Astrocyte of the cerebellum (primary cell): ENCODE measurements around the gene PMP22.

ENCODE experiments used
- DNase-seq: peaks from one replicate; pipeline ENCODE4 v3.0.0-alpha.2; 2011; ENCODE audit warnings: low read depth
- H3K4me3 ChIP-seq: 2 replicates; pipeline ENCODE4 v1.5.1; 2011; ENCODE audit warnings: mild to moderate bottlenecking, low read depth, low read length, moderate library complexity
- in situ Hi-C: cut with HindIII; loops from 2 replicates; pipeline ENCODE4 v1.10.0; 2017; ENCODE audit warnings: low sequenced_read_pairs
- TF ChIP-seq, protein P1 (sequence below): IDR thresholded peaks from 2 replicates; pipeline ENCODE4 v1.5.1; 2012; ENCODE audit warnings: low read length, low read depth, moderate library complexity, mild to moderate bottlenecking; ENCODE audit errors: missing control alignments

PMP22 gene

DNA sequence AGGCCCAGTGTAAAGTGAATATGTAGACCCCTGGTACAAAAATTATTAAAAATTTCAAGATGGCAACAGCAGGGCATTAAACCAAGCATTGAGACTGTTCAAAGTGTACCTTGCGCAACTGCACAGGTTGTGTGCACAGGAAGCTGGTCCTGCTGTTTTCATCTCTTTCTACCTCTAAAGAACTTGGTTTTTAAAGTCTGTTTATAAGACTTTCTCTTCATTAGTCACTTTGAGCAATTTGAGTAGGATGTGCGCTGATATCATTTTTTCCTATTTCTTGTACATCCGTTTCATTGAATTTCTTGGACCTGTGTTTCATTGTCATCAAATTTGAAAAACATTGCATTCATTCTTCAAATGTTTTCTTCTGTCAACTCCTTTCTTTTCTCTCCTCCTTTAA is 16.8 kb upstream of the PMP22 start:
- H3K4me3 ChIP-seq, result no peak overlapping the region
- TF ChIP-seq, protein P1, sequence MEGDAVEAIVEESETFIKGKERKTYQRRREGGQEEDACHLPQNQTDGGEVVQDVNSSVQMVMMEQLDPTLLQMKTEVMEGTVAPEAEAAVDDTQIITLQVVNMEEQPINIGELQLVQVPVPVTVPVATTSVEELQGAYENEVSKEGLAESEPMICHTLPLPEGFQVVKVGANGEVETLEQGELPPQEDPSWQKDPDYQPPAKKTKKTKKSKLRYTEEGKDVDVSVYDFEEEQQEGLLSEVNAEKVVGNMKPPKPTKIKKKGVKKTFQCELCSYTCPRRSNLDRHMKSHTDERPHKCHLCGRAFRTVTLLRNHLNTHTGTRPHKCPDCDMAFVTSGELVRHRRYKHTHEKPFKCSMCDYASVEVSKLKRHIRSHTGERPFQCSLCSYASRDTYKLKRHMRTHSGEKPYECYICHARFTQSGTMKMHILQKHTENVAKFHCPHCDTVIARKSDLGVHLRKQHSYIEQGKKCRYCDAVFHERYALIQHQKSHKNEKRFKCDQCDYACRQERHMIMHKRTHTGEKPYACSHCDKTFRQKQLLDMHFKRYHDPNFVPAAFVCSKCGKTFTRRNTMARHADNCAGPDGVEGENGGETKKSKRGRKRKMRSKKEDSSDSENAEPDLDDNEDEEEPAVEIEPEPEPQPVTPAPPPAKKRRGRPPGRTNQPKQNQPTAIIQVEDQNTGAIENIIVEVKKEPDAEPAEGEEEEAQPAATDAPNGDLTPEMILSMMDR, result no peak
- in situ Hi-C loops, result no loop called here
- no peak for DNase-seq

DNA sequence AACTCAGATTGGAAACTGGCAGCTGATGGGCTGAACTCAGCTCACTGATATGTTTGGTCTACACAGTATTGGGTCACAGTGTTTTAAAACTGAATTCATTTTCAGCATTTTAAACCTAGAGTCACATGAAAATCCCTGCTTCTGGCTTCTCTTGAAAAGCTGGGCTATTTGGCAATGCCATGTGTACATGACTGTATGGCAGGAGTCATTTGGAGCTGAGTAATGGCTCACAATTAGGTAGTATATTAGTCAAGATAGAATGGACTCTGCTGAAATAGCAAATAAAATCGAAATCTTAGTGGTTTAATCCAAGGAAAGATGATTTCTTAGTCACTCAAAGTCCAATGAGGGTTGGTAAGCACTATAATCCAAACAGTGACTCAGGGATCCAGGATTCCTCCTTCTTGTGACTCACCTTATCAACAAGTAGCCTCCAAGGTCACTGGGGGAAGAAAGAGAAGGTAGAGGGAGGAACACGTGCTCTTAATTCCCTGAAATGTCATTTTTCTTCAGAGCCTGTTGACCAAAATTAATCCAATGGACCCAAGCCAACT is 13.9 kb upstream of the PMP22 start:
- in situ Hi-C loops, result no loop called here
- no peak for DNase-seq
- TF ChIP-seq, protein P1, result no peak
- H3K4me3 ChIP-seq, result no peak overlapping the region

DNA sequence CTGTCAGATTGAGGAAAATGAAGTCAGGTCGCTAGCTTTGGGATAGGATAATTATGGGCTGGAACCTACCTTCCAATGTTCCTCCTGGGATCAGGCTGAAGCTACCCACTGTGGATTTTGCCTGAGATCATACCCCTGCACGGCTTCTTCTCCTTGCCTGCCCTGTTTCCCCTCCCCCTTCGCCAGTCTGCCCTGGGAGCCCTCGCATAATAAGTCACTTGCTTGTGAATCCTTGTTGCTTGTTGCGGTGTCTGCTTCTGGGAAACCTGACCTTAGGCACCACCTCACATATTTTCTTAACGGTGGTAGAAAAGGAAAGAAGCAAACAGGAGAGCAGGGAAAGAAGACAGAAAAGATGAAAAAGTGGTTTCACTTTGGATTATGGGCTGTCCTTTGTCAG is 13.3 kb upstream of the PMP22 start:
- DNase-seq, result no peak
- in situ Hi-C loops, result no loop called here
- TF ChIP-seq, protein P1, result no peak
- H3K4me3 ChIP-seq, result peak overlapping the region; percentile 17

DNA sequence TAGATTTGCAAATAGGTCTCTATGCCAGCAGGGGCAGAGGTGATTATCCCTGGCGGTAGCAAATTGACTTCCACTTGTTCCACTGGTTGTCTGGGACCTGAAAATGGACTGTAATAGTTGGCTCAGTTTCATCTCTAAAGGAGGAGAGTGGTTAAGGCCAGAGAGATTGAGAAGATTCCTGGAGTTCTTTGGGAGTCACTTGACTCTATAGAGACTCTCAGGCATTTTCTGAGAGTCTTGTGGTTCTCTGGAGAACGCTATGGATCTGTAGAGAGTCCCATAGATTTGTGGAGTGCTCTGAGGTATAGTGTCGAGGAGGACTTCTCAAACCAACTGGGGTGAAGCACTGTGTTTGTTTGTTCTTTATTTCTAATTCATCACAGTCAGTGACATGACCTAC is 8.9 kb upstream of the PMP22 start:
- TF ChIP-seq, protein P1, result no peak
- H3K4me3 ChIP-seq, result no peak overlapping the region
- in situ Hi-C loops, result loop anchor here (25.0 kb wide), 1 partner anchor 213 kb away; no protein-coding TSS in a partner anchor
- DNase-seq, result no peak

DNA sequence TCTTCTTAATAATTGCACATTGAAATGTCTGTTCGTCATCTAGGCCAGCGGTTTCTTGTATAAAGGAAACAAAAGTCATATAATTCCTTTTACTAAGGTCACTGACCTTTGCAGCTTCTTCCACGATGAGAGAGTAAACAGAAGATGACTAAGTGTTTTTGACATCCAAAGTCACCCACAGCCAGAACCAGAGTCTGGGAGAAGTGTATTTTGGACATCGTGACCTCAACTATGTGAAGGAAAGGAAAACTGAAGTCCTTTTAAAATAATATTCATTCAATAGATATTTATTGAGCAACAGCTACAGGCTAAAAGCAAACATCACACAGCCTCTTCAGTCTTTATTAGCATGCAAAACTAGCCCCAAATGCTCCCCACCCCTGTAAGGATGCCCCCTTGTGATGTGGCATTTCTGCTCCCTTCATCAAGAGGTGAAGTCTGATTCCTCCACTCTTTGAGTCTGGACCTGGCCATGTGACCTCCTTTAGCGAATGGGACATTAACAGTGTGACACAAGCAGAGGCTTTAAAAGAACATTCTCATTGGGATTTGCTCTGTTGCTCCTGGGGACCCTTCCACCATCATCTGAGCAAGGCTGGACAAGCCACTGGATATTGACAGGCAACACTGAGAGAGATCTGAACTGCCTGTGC is 8.1 kb upstream of the PMP22 start:
- DNase-seq, result no peak
- no peak overlapping the region for H3K4me3 ChIP-seq
- in situ Hi-C loops, result loop anchor here (25.0 kb wide), 1 partner anchor 214 kb away; no protein-coding TSS in a partner anchor
- TF ChIP-seq, protein P1, result no peak

DNA sequence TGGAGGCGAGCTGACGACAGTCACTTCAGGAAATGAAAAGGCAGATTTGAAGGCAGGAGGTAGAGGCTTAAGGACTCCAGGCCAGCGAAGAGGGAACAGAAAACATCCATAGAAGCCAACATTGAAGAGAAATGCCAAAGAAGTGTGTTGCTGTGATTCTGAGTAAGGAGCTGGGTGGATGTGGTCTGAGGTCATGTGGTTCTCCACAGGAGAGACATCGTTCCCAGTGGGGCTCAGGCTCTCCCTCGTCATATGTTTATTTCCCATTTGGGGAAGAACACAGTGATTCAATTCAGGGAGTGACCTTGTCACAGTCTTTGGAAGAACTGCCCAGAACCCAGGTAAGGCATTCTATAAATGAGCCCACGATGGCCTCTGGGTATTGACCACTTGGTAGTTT is 6.6 kb upstream of the PMP22 start:
- no peak overlapping the region for H3K4me3 ChIP-seq
- no peak for DNase-seq
- TF ChIP-seq, protein P1, result no peak
- in situ Hi-C loops, result loop anchor here (25.0 kb wide), 1 partner anchor 216 kb away; no protein-coding TSS in a partner anchor
